ENCODE results near the gene EVX1. TPM values are rescaled to one million over a fixed set of nuclear protein-coding genes. Genes with fewer than 3 reads are reported as not detected.

Gene EVX1
- total RNA-seq, 1 donor from 2014 or later = not detected

- intact Hi-C loops (cut with micrococcal nuclease) = no loop called here
Observed at GRCh38 chr7:27224983-27225934, 17.3 kb upstream of the EVX1 start.

DNA sequence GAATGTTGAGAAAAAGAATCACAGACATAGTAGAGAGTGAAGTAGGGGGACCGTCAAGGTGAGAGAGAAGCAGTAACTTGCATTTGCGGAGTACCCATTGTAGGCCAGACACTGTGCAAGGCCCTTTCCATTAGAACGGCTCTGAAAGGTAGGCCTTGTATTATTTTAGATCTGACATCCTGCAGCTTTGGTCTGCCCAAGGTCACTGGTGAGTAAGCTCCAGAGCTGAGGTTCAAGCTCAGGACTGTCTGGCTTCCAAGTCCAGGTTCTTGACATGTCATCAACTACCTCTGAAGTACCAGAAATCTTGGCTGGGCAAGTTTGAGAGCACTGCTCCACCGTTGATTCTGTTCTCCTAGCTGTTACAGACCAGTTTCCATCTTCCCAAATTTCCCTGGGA, 13.2 kb upstream of the EVX1 start:
- intact Hi-C loops (cut with micrococcal nuclease) = no loop called here

DNA sequence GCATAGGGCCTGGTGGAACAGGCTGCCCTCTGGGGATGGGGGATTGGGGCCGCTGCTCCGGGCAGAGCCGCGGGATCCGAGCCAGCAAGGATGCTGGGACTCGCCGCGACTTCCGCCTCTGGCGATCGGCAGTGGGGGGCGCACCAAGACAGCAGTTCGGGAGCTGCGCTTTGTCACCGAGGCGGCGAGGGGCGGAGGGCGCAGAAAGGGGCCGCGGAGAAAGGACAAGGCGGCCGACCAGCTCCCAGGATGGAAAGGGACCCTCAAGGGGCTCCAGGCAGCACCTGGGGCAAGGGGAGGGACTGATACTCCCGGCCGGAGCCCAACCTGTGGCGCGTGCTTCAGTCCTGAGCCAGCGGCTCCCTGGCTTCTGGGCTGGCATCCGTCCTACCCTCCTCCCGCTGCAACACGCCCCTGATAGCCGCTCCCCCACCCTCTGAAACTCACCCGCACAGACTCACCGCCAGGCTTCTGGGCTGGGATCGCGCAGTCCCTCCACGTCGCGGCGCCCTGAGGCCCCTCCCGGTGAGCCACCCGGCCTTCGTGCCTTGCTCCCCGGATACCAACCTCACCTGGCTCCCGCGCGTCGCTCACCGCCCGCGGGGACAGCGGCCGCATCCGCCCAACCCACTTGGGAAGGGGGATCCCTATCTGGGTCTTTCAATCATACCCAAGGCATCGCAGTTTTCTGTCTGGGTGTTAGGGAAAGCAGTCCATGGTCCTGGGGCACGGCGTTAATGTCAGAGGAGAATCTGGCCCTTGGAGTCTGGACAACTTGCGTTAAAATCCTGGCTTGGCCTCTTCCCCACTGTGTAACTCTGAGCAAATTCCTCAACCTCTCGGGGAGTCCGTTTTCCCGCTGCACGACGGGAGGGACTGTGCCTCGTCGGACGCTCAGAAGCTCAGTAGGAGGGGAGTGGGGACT, 7.0 kb upstream of the EVX1 start:
- intact Hi-C loops (cut with micrococcal nuclease) = no loop called here

- intact Hi-C loops (cut with micrococcal nuclease) = no loop called here
Observed at GRCh38 chr7:27237735-27238334, 4.8 kb upstream of the EVX1 start.

- intact Hi-C loops (cut with micrococcal nuclease) = no loop called here
Observed at GRCh38 chr7:27238979-27239386, 3.6 kb upstream of the EVX1 start.

GRCh38 chr7:27239387-27240014, 3.1 kb upstream of the EVX1 start:
- intact Hi-C loops (cut with micrococcal nuclease) = loop anchor here (5.0 to 10.0 kb wide), 3 partner anchors 42 to 145 kb away; partner anchors contain the start of genes HOXA1 and HOXA10

- intact Hi-C loops (cut with micrococcal nuclease) = loop anchor here (5.0 to 10.0 kb wide), 3 partner anchors 43 to 145 kb away; partner anchors contain the start of genes HOXA1 and HOXA10
Observed at GRCh38 chr7:27240015-27240731, 2.4 kb upstream of the EVX1 start.

- intact Hi-C loops (cut with micrococcal nuclease) = loop anchor here (5.0 to 10.0 kb wide), 3 partner anchors 44 to 147 kb away; partner anchors contain the start of genes HOXA1 and HOXA10
Observed at GRCh38 chr7:27241189-27242056, 1.2 kb upstream of the EVX1 start.

DNA sequence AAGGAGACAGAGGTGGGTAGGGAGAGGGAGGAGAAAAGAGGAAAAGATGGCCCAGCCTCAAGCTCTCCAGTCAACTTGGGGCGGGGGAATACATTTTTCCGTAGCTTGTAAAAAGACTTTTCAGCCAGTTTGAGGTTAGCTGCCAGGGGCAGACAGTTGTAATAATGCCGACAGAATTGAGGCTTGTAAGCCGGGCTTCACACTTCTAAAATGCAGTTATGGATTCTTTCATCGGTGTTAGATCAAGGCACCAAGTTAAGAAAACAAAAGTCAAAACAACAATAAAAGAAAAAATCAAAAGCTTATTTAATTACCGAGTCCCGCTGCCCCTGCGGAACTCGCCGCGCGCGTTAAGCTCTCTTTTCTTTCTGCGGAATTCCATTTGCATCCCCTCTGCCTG, 448 bp upstream of the EVX1 start:
- intact Hi-C loops (cut with micrococcal nuclease) = loop anchor here (5.0 to 10.0 kb wide), 3 partner anchors 45 to 147 kb away; partner anchors contain the start of genes HOXA1 and HOXA10

DNA sequence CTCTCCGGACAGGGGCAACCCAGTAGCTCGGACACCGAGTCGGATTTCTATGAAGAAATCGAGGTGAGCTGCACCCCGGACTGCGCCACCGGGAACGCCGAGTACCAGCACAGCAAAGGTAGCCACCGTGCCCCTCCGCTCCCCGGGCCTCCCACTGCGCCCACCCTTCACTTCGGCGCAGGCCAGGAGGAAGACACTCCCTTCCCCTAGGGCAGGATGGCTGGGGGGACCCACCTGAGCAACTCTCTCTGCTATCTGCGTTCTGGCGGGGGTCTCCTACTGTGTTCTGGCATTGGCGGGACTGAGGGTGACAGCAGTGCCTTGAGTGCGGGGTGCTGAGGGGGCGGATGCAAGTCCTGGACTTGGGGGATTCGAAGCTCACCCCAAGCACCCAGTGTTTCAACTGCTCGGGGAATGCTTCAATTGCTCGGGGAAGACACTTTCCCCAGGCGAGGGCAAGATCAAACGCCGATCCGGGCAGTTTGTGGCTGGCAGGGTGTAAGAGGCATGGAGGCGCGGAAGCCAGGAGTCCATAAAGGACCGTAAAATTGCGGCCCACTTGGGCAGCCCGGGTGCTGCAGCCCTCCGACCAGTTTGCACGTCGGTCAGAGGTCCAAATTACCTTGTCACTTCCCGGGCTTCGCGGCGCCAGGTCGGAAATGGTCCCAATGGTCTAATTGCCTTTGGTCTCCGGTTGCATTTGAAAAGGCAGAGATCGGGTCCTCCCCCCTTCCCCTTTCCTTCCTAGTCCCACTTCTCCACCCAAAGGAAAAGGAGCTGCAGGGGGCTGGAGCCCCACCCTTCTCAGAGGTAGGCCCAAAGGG, 950 bp downstream of the EVX1 start:
- intact Hi-C loops (cut with micrococcal nuclease) = loop anchor here (5.0 to 10.0 kb wide), 3 partner anchors 46 to 149 kb away; partner anchors contain the start of genes HOXA1 and HOXA10

- intact Hi-C loops (cut with micrococcal nuclease) = loop anchor here (5.0 to 10.0 kb wide), 3 partner anchors 47 to 150 kb away; partner anchors contain the start of genes HOXA1 and HOXA10
Observed at GRCh38 chr7:27244488-27245123, 2.0 kb downstream of the EVX1 start.

- intact Hi-C loops (cut with micrococcal nuclease) = loop anchor here (10.0 kb wide), 1 partner anchor 150 kb away; the partner anchor contains the start of gene HOXA1
Observed at GRCh38 chr7:27245124-27245797, 2.7 kb downstream of the EVX1 start.

DNA sequence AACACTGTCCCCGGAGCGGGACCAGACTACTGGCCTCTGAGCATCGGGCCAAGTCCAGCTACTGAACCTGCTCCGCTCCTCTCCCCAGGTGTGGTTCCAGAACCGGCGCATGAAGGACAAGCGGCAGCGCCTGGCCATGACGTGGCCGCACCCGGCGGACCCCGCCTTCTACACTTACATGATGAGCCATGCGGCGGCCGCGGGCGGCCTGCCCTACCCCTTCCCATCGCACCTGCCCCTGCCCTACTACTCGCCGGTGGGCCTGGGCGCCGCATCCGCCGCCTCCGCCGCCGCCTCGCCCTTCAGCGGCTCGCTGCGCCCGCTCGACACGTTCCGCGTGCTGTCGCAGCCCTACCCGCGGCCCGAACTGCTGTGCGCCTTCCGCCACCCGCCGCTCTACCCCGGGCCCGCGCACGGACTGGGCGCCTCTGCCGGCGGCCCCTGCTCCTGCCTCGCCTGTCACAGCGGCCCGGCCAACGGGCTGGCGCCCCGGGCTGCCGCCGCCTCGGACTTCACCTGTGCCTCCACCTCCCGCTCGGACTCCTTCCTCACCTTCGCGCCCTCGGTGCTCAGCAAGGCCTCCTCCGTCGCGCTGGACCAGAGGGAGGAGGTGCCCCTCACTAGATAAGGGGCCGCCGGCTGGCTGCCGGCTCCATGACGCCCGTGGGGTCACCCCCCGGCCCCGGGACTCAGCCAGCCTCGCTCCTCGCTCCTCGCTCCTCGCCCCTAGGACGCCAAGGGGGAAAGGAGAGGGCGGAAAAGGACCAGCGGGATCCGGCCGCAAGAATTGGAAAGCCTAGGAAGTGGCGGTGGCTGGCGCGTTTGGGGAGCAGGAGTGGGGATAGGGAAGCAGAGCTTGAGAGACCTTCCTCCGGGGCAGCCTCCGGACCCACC, 3.4 kb downstream of the EVX1 start:
- intact Hi-C loops (cut with micrococcal nuclease) = loop anchor here (10.0 kb wide), 1 partner anchor 151 kb away; the partner anchor contains the start of gene HOXA1

GRCh38 chr7:27247000-27247399, 4.4 kb downstream of the EVX1 start:
- intact Hi-C loops (cut with micrococcal nuclease) = loop anchor here (10.0 kb wide), 1 partner anchor 152 kb away; the partner anchor contains the start of gene HOXA1
